ENCODE measurements around the gene NPAS2. TPM values are rescaled to one million over a fixed set of nuclear protein-coding genes. Genes with fewer than 3 reads are reported as not detected.

The NPAS2 gene
- polyA plus RNA-seq, 1 of the 3 experiments (the other 2 are of a cell fraction), result 58.5 TPM

DNA sequence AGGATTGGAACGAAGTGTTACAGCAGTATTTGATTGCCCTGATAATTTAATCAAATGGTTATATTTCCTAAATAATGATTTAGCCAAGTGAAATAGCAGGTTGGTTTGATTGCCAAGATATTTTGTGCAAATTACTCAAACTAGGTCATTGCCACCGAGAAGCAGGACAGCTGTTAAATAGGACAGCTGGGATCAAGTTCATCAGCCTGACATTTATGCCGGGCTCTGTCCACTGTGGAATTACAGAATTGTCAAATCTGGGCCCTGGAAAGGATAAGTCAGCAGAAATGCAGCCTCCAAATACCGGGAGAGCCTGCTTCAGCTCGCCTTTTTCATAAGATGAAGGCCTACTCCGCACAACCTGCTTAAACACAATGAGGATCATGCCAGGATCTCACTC, 108.3 kb downstream of the NPAS2 start:
- Histone ChIP-seq H3F3A (replicated peaks; ENCODE audit: insufficient read depth) (peaks cover 17% of the 10 kb centered on the region), H3K36me3 (replicated peaks in 1 of 2; ENCODE audit: control insufficient read depth in 1 of 2, insufficient read depth in 2 of 2, low read length in 1 of 2) (peaks cover 28 to 44% of the 10 kb centered on the region in 2 experiments), H3K27me3 (ENCODE audit: insufficient read depth) (no peaks in the 10 kb centered on the region), H3K9ac (no peak overlapping the region), H3K27ac (ENCODE audit: low read depth in 2 of 2, low read length in 1 of 2) (no peak overlapping the region), H3K4me2 (no peak overlapping the region), H4K20me1 (ENCODE audit: insufficient read depth) (no peaks in the 10 kb centered on the region), H3K9me2 (no peaks in the 10 kb centered on the region), H3K4me1 (ENCODE audit: control insufficient read depth in 1 of 2, insufficient read depth in 2 of 2, low read depth in 1 of 2, low read length in 1 of 2) (peaks cover 3% of the 10 kb centered on the region in 2 experiments; a peak in 3 of 4 replicates), H3K79me2 (ENCODE audit: insufficient read depth) (no peaks in the 10 kb centered on the region), H2AFZ (ENCODE audit: low read depth) (no peak overlapping the region), H3K9me3 (no peaks in the 10 kb centered on the region), H3K4me3 (ENCODE audit: low read depth in 2 of 2, low read length in 1 of 2) (no peak overlapping the region)
- WGBS (ENCODE audit: low lambda C conversion rate), result 78% methylated on average over 6 of the region's 6 CpGs
- POLR2A ChIA-PET, result no interaction called here
- CTCF ChIA-PET, result interaction anchor here (1.4 kb wide), 1 partner anchor 8 kb away, joined by 3 read pairs; no protein-coding TSS in a partner anchor
- no peak for TF ChIP-seq MXI1 (IDR thresholded peaks at IDR 0.05; ENCODE audit: low read depth, low read length)
- no peak for TF ChIP-seq EP300 (IDR thresholded peaks at IDR 0.05; ENCODE audit: borderline replicate concordance in 1 of 2, low read depth in 1 of 2, low read length in 1 of 2)
- no peak for TF ChIP-seq RFX5 (IDR thresholded peaks at IDR 0.05; ENCODE audit: low read length)
- no peak for TF ChIP-seq YY1 (IDR thresholded peaks at IDR 0.05; ENCODE audit: low read depth)
- no peak for TF ChIP-seq ZBTB33 (IDR thresholded peaks at IDR 0.05; ENCODE audit: borderline replicate concordance, low read depth)
- TF ChIP-seq RCOR1 (IDR thresholded peaks at IDR 0.05; ENCODE audit: low read length), result no peak
- TF ChIP-seq TCF12 (IDR thresholded peaks at IDR 0.05), result no peak
- TF ChIP-seq GATA2 (CRISPR knock-in tag; IDR thresholded peaks at IDR 0.05), result no peak
- TF ChIP-seq REST (IDR thresholded peaks at IDR 0.05; ENCODE audit: low read depth, low read length), result no peak
- no peak for TF ChIP-seq TAF1 (IDR thresholded peaks at IDR 0.05; ENCODE audit: borderline replicate concordance, low read depth, low read length)
- no peak for TF ChIP-seq FOXJ3 (CRISPR knock-in tag; IDR thresholded peaks at IDR 0.05)
- no peak for TF ChIP-seq PBX3 (IDR thresholded peaks at IDR 0.05)
- TF ChIP-seq NRF1 (IDR thresholded peaks at IDR 0.05; ENCODE audit: low read depth, low read length), result no peak
- TF ChIP-seq CHD2 (IDR thresholded peaks at IDR 0.05; ENCODE audit: low read length, partially characterized antibody), result no peak
- TF ChIP-seq, protein P1, sequence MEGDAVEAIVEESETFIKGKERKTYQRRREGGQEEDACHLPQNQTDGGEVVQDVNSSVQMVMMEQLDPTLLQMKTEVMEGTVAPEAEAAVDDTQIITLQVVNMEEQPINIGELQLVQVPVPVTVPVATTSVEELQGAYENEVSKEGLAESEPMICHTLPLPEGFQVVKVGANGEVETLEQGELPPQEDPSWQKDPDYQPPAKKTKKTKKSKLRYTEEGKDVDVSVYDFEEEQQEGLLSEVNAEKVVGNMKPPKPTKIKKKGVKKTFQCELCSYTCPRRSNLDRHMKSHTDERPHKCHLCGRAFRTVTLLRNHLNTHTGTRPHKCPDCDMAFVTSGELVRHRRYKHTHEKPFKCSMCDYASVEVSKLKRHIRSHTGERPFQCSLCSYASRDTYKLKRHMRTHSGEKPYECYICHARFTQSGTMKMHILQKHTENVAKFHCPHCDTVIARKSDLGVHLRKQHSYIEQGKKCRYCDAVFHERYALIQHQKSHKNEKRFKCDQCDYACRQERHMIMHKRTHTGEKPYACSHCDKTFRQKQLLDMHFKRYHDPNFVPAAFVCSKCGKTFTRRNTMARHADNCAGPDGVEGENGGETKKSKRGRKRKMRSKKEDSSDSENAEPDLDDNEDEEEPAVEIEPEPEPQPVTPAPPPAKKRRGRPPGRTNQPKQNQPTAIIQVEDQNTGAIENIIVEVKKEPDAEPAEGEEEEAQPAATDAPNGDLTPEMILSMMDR (IDR thresholded peaks at IDR 0.05), result no peak
- TF ChIP-seq RXRA (IDR thresholded peaks at IDR 0.05; ENCODE audit: borderline replicate concordance, low read depth), result no peak
- no peak for TF ChIP-seq MAX (IDR thresholded peaks at IDR 0.05; ENCODE audit: low read depth)
- TF ChIP-seq, protein P2, sequence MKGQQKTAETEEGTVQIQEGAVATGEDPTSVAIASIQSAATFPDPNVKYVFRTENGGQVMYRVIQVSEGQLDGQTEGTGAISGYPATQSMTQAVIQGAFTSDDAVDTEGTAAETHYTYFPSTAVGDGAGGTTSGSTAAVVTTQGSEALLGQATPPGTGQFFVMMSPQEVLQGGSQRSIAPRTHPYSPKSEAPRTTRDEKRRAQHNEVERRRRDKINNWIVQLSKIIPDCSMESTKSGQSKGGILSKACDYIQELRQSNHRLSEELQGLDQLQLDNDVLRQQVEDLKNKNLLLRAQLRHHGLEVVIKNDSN (IDR thresholded peaks at IDR 0.05; ENCODE audit: borderline replicate concordance, low read depth), result no peak
- DNase-seq, result no peak

Measured in SK-N-SH (cell line).